ENCODE measurements around the gene TMEM117.

DNA sequence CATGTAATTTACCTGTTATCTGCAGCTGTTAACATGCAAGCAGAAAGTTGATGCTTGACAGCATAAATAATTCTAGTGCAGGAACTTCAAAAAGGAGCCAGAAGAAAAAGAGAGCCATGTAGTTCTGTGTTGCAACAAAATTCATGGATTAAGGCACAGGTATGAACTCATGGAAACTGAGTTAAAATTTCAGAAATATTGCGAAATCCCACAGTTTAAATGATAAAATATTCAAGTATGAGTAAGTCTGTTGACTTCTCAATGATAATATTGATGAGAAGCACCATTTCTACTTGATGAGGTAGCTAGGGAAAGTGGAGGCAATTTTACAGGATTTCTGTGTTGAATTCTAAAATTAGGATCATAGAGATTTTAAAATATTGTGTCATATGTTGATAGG is 290.9 kb downstream of the TMEM117 start:
- no peak for TF ChIP-seq POLR2AphosphoS5 (IDR thresholded peaks at IDR 0.05)
- no peak for TF ChIP-seq CTCF (IDR thresholded peaks at IDR 0.05)
- TF ChIP-seq EP300 (IDR thresholded peaks at IDR 0.05), result no peak
- no peak for TF ChIP-seq POLR2A (IDR thresholded peaks at IDR 0.05)

Data from stomach (tissue), 4 donors.